ENCODE data around the gene RNU5B-1.

- TF ChIP-seq EZH2phosphoT487 (IDR thresholded peaks at IDR 0.05; ENCODE audit: insufficient read depth, low read depth) (no peak), EZH2 (IDR thresholded peaks at IDR 0.05; ENCODE audit: insufficient read depth, poor library complexity, severe bottlenecking) (no peak)
These were observed 41.2 kb upstream of the RNU5B-1 start for GRCh38 chr15:65263313-65263712.
